K562 (cell line): Measurements from ENCODE around the gene PIP4K2A. TPM values are rescaled to one million over a fixed set of nuclear protein-coding genes. Genes with fewer than 3 reads are reported as not detected.

Experiments
- ATAC-seq: fragments of 200-7000 bp; cut with Tn5 transposase; 3 replicates; pipeline ENCODE4 v1.9.1; 2020; ENCODE audit warnings: moderate library complexity
- Bru-seq: library from RNA; stranded (reverse); fragments of 400-500 nt; gene quantifications from one replicate; lab custom pipeline; 2021; lab: Mats Ljungman, UMichigan
- BruChase-seq, 2 experiments: library from RNA; stranded (reverse); fragments of 400-500 nt; gene quantifications; one replicate each; lab custom pipeline; 2021; lab: Mats Ljungman, UMichigan
- BruUV-seq: library from RNA; stranded (reverse); fragments of 400-500 nt; replicated peaks from 2 replicates; lab custom pipeline; 2021; lab: Mats Ljungman, UMichigan
- CTCF ChIA-PET: fragments of 300-600 bp; formaldehyde crosslinking; extraction: SDS; loops from one replicate; lab custom pipeline; 2021; ENCODE audit warnings: low intra/inter-chr PET ratio; lab: Yijun Ruan, JAX
- POLR2A ChIA-PET: fragments of 300-600, 350-650 bp; sonication (Branson Sonifier 250); formaldehyde crosslinking; extraction: SDS; loops from one replicate; lab custom pipeline; 2021; ENCODE audit warnings: antibody characterized with exemption, inconsistent platforms; lab: Yijun Ruan, JAX
- DNase-seq, 4 experiments: peaks; one replicate each; pipeline versions ENCODE4 v3.0.0 to v3.0.0-alpha.2; 2011 to 2018; ENCODE audit warnings: low spot score in 3 of 4, mixed read lengths in 3 of 4; ENCODE audit errors: extremely low read depth in 1 of 4
- FAIRE-seq: peaks from 2 replicates; lab custom pipeline; 2011; peaks lifted over from hg19 to GRCh38; lab: Jason Lieb, UNC
- H2AFZ ChIP-seq: 2 replicates; pipeline ENCODE4 v1.6.0; 2011; ENCODE audit warnings: low read depth, low read length, control low read depth, inconsistent platforms
- H3K27ac ChIP-seq: fragments of 200-600 bp; 3 replicates; pipeline ENCODE4 v1.8.0; 2011; ENCODE audit warnings: low read depth, mild to moderate bottlenecking, control low read depth, inconsistent platforms, low read length, moderate library complexity, mixed read lengths; ENCODE audit errors: extremely low read depth
- H3K27me3 ChIP-seq, 2 experiments: fragments of 300-600 bp in 1 of 2; 2 replicates in 1 of 2; 3 replicates in 1 of 2; pipeline versions ENCODE4 v1.6.0 to v1.8.0; 2011; ENCODE audit warnings: inconsistent platforms in 2 of 2, low read length in 2 of 2, mild to moderate bottlenecking in 1 of 2, mixed read lengths in 1 of 2, moderate library complexity in 1 of 2; ENCODE audit not compliant: control insufficient read depth in 2 of 2, insufficient read depth in 2 of 2
- H3K36me3 ChIP-seq: fragments of 300-600 bp; 3 replicates; pipeline ENCODE4 v1.8.0; 2011; ENCODE audit warnings: mild to moderate bottlenecking, low read length, inconsistent platforms; ENCODE audit not compliant: control insufficient read depth, insufficient read depth
- H3K4me1 ChIP-seq, 2 experiments: fragments of 200-600 bp in 1 of 2; replicated peaks in 1 of 2; 2 replicates in 1 of 2; 3 replicates in 1 of 2; pipeline versions ENCODE4 v1.5.1 to v1.8.0; 2011; ENCODE audit warnings: inconsistent platforms in 2 of 2, low read length in 2 of 2, mild to moderate bottlenecking in 1 of 2, mixed read lengths in 1 of 2, moderate library complexity in 1 of 2; ENCODE audit not compliant: control insufficient read depth in 2 of 2, insufficient read depth in 2 of 2
- H3K4me2 ChIP-seq: 2 replicates; pipeline ENCODE4 v1.6.1; 2011; ENCODE audit warnings: low read length, control low read depth, inconsistent platforms, mixed read lengths; ENCODE audit not compliant: insufficient read depth
- H3K4me3 ChIP-seq: fragments of 200-600 bp; sonication (generic), shearing (Covaris generic); 2 replicates; pipeline ENCODE4 v1.5.1; 2016; ENCODE audit warnings: control low read depth, inconsistent platforms
- H3K79me2 ChIP-seq: fragments of 200-600 bp; 3 replicates; pipeline ENCODE4 v1.8.0; 2011; ENCODE audit warnings: low read length, inconsistent platforms; ENCODE audit not compliant: control insufficient read depth, insufficient read depth
- H3K9ac ChIP-seq, 2 experiments: 2 replicates each; pipeline versions ENCODE4 v1.6.0 to v1.6.1; 2011; ENCODE audit warnings: low read depth in 2 of 2, low read length in 2 of 2, control low read depth in 1 of 2, inconsistent platforms in 1 of 2, mild to moderate bottlenecking in 1 of 2, mixed read lengths in 1 of 2; ENCODE audit not compliant: insufficient read depth in 1 of 2
- H3K9me1 ChIP-seq: one replicate; pipeline ENCODE4 v1.6.0; 2011; ENCODE audit warnings: inconsistent platforms, mild to moderate bottlenecking, low read length, moderate library complexity; ENCODE audit not compliant: control insufficient read depth, insufficient read depth
- H3K9me3 ChIP-seq: replicated peaks from 2 replicates; pipeline ENCODE4 v1.5.1; 2011; ENCODE audit warnings: low read depth, low read length, inconsistent platforms; ENCODE audit not compliant: control insufficient read depth, insufficient read depth
- H4K20me1 ChIP-seq: replicated peaks from 2 replicates; pipeline ENCODE4 v1.6.1; 2011; ENCODE audit warnings: low read length, inconsistent platforms, mixed read lengths; ENCODE audit not compliant: control insufficient read depth, insufficient read depth
- CXXC5 ChIP-seq: fragments of 250-450 bp; sonication (Bioruptor Pico); IDR thresholded peaks from 2 replicates; pipeline ENCODE4 v1.8.0; 2022; ENCODE audit warnings: inconsistent platforms, mild to moderate bottlenecking, moderate library complexity
- MAFF ChIP-seq: IDR thresholded peaks from 2 replicates; pipeline ENCODE4 v1.6.1; 2012; ENCODE audit warnings: low read length, improper control_type of control experiment
- SMAD1 ChIP-seq: fragments of 150-350 bp; IDR thresholded peaks from 2 replicates; pipeline ENCODE4 v1.6.1; 2014; ENCODE audit warnings: low read length, low read depth; ENCODE audit not compliant: partially characterized antibody
- ZNF23 ChIP-seq: fragments of 250-450 bp; sonication (Bioruptor Pico); IDR thresholded peaks from 2 replicates; pipeline ENCODE4 v1.4.0; 2020; ENCODE audit warnings: mild to moderate bottlenecking
- WGBS: fragments of 100-300 bp; shearing (Covaris generic); methylation state at CpG from one replicate; pipeline ENCODE4 v1.1.6; 2016; ENCODE audit warnings: low coverage, mixed read lengths; ENCODE audit not compliant: insufficient coverage; ENCODE audit errors: missing lambda C conversion rate; 5-methylcytosine and 5-hydroxymethylcytosine counted together
- in situ Hi-C: fragments of 300-500 bp; cut with MboI; formaldehyde crosslinking; loops from 4 replicates; pipeline ENCODE4 v1.15.0; 2018; ENCODE audit warnings: inconsistent platforms, mixed read lengths
- intact Hi-C: fragments of 100-400 bp; cut with micrococcal nuclease; formaldehyde crosslinking; loops from 2 replicates; pipeline ENCODE4 v1.14.2; 2022
- long read RNA-seq, 3 experiments: library from polyadenylated mRNA in 2 of 3; library from RNA in 1 of 3; unstranded in 2 of 3; stranded (forward) in 1 of 3; transcript quantifications; one replicate each; pipeline ENCODE4 v2.0.0, GENCODE V29; 2019 to 2022
- polyA minus RNA-seq, 3 experiments: library from RNA; depleted of rRNA, polyadenylated mRNA; stranded (reverse); fragments of >200 nt; gene quantifications; 2 replicates each; pipeline ENCODE4 v1.2.3, GENCODE V29; 2011
- polyA plus RNA-seq, 8 experiments: library from polyadenylated mRNA; depleted of rRNA in 4 of 8; stranded (reverse) in 5 of 8; unstranded in 3 of 8; fragments of >200 nt; fragmentation: Nextera tagmentation in 2 of 8; fragmentation: Illumina TruSeq in 1 of 8; extraction: Ambion mirVana in 2 of 8; extraction: Trizol in 1 of 8; gene quantifications; 2 replicates each; pipeline versions ENCODE4 v1.2.1 to v1.2.3, GENCODE V29; 2011 to 2014; ENCODE audit warnings: inconsistent platforms in 1 of 8, missing spikeins in 1 of 8
- total RNA-seq, 7 experiments: library from RNA; depleted of rRNA in 6 of 7; stranded (reverse); fragments of >200 nt in 6 of 7; fragmentation: Illumina TruSeq in 2 of 7; extraction: Trizol in 2 of 7; gene quantifications; 2 replicates each; pipeline versions ENCODE4 v1.2.1 to v1.2.3, GENCODE V29; 2011 to 2021; ENCODE audit warnings: low replicate concordance in 1 of 7
- TF ChIP-seq, protein P1 (sequence below), 2 experiments: fragments of 450-650 bp; IDR thresholded peaks; 2 replicates each; pipeline ENCODE4 v1.6.1; 2016; ENCODE audit warnings: mild to moderate bottlenecking in 2 of 2, borderline replicate concordance in 1 of 2, low read depth in 1 of 2, moderate library complexity in 1 of 2

The PIP4K2A gene
- 31.6 and 61.2 TPM in 2 replicates for total RNA-seq (2011; cell fraction: chromatin; rRNA removed; ENCODE audit: low replicate concordance)
- 22.7 and 26.6 TPM in 2 replicates for total RNA-seq (2011; cell fraction: nucleolus; rRNA removed)
- total RNA-seq (2011; cell fraction: nucleoplasm; rRNA removed): 30.2 and 39.5 TPM in 2 replicates
- total RNA-seq (2014; rRNA removed) (61.5 and 75.1 TPM in 2 replicates), total RNA-seq (2014; rRNA removed; fragmentation: Illumina TruSeq; extraction: Trizol) (73.5 and 95.8 TPM in 2 replicates), total RNA-seq (2015; rRNA removed; fragmentation: Illumina TruSeq; extraction: Trizol) (110 and 117 TPM in 2 replicates), total RNA-seq (2021) (56.4 and 71.9 TPM in 2 replicates), polyA plus RNA-seq (2011; rRNA removed) (29.8 and 35.6 TPM in 2 replicates), polyA plus RNA-seq (2014; fragmentation: Illumina TruSeq; extraction: Trizol) (65.2 and 69.1 TPM in 2 replicates), polyA plus RNA-seq (2014; fragmentation: Nextera tagmentation; extraction: Ambion mirVana) (10 to 100 TPM; 64.8 to 87.2 TPM), polyA plus RNA-seq (2014; rRNA removed) (47.1 and 49.5 TPM in 2 replicates), polyA minus RNA-seq (2011; rRNA and poly(A)+ RNA removed) (62.2 and 65.1 TPM in 2 replicates), Bru-seq, nascent RNA (percentile 91 among the genes with signal in this experiment), BruChase-seq, experiment 1, labeled RNA remaining after a 2-hour chase (percentile 92 among the genes with signal in this experiment), BruChase-seq, experiment 2, labeled RNA remaining after a 6-hour chase (percentile 90 among the genes with signal in this experiment)
- 14.8 and 25.0 TPM in 2 replicates for polyA plus RNA-seq (2011; cell fraction: cytosol; rRNA removed)
- polyA plus RNA-seq (2011; cell fraction: nucleus; rRNA removed): 17.2 and 23.1 TPM in 2 replicates
- 39.4 and 42.5 TPM in 2 replicates for polyA plus RNA-seq (2012)
- polyA minus RNA-seq (2011; cell fraction: cytosol; rRNA and poly(A)+ RNA removed): 37.1 and 39.1 TPM in 2 replicates
- polyA minus RNA-seq (2011; cell fraction: nucleus; rRNA and poly(A)+ RNA removed): 21.7 and 45.1 TPM in 2 replicates
- long read RNA-seq, experiment 1, transcript PIP4K2A-202 (10 exons, 3,802 nt): major isoform, 66 of 240 reads
- long read RNA-seq, experiment 1, partial matches to known transcripts: 109 of 240 reads
- long read RNA-seq, experiment 1, other reads (novel, unspliced or antisense): 65 of 240 reads
- long read RNA-seq, experiment 2, transcript PIP4K2A-202 (10 exons, 3,802 nt): major isoform, 8 of 45 reads
- long read RNA-seq, experiment 2, partial matches to known transcripts: 3 of 45 reads
- long read RNA-seq, experiment 2, other reads (novel, unspliced or antisense): 34 of 45 reads
- long read RNA-seq, experiment 3, partial matches to known transcripts: 3 of 64 reads
- long read RNA-seq, experiment 3, other reads (novel, unspliced or antisense): 61 of 64 reads

DNA sequence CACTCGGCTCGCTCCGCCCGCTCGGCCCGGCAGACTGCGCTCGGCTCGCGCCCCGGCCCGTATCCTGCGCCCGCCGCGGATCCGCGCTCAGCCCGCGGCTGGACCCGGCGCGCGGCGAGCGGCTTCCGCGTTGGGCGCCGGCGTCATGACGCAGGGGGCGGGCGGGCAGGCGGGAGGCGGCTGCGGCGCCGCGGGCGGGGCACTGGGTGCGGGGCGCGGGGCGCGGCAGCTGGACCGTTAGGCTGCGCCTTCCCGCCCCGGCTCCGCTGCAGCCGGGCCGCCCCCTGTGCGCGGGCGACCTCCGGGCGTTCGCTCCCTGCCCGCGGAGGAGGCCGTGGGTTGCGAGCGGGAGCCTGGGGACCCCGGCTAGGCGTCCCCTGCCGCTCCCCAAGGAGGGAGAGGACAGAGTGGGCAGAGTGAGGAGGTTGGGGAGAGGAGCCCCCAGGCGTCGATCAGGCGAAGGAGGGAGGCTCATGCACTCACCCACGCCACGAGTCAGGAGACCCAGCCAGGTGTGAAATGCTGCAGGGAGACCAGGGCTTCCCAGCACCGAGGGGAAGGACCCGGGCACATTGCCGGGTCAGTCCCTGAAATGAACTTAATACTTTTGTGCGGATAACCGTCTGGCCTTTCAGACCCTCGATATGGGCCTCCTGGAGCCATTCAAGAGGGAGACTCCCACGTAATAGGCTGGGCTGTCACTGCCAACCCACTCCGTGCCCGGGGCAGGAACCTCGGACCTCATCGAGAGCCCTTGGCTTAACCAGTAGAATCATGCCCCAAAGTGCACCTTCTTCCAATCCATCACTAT lies at the start of gene PIP4K2A:
Gene PIP4K2A (minus strand): TSS at position 100 of the 811 bp plus-strand sequence. CDS start 252 bp downstream, outside the sequence.
- Histone ChIP-seq H3K4me2 (peak within 1 kb of the TSS; percentile 94), H4K20me1 (peaks cover 11% of the 10 kb centered on the region; the same call in 1 of the 2 replicates), H3K79me2 (peaks cover 45% of the 10 kb centered on the region), H3K27me3 (no peaks in the 10 kb centered on the region), H3K36me3 (no peaks in the 10 kb centered on the region), H3K9me1 (peaks cover 4% of the 10 kb centered on the region), H3K4me1 (peaks cover 19 to 23% of the 10 kb centered on the region in 2 experiments; a peak in 4 of 5 replicates), H2AFZ (peak within 1 kb of the TSS; percentile 95), H3K9me3 (no peaks in the 10 kb centered on the region), H3K27ac (peak within 1 kb of the TSS; percentile 93), H3K4me3 (peak within 1 kb of the TSS; percentile 85), H3K9ac (peak within 1 kb of the TSS; percentile 85 to 99)
- FAIRE-seq: no peak
- in situ Hi-C loops: no loop called here
- peak; percentile 72 for ATAC-seq
- peak; percentile 86 to 91 (median 88) for DNase-seq
- 16% methylated on average over 41 of the region's 83 CpGs for WGBS
- intact Hi-C loops: loop anchor here (1.0 to 10.0 kb wide), 4 partner anchors 82 to 354 kb away; no protein-coding TSS in a partner anchor
- TSS peak; percentile 60 for BruUV-seq
- POLR2A ChIA-PET: interaction anchor here (1.0 to 1.2 kb wide), 2 partner anchors 9 to 97 kb away, joined by 3 to 5 read pairs; no protein-coding TSS in a partner anchor
- CTCF ChIA-PET: no interaction called here
- TF ChIP-seq MAFF (no peak), ZNF23 (no peak), SMAD1 (peak; percentile 58), CXXC5 (CRISPR knock-in tag) (peak; percentile 92)
- TF ChIP-seq, protein P1, sequence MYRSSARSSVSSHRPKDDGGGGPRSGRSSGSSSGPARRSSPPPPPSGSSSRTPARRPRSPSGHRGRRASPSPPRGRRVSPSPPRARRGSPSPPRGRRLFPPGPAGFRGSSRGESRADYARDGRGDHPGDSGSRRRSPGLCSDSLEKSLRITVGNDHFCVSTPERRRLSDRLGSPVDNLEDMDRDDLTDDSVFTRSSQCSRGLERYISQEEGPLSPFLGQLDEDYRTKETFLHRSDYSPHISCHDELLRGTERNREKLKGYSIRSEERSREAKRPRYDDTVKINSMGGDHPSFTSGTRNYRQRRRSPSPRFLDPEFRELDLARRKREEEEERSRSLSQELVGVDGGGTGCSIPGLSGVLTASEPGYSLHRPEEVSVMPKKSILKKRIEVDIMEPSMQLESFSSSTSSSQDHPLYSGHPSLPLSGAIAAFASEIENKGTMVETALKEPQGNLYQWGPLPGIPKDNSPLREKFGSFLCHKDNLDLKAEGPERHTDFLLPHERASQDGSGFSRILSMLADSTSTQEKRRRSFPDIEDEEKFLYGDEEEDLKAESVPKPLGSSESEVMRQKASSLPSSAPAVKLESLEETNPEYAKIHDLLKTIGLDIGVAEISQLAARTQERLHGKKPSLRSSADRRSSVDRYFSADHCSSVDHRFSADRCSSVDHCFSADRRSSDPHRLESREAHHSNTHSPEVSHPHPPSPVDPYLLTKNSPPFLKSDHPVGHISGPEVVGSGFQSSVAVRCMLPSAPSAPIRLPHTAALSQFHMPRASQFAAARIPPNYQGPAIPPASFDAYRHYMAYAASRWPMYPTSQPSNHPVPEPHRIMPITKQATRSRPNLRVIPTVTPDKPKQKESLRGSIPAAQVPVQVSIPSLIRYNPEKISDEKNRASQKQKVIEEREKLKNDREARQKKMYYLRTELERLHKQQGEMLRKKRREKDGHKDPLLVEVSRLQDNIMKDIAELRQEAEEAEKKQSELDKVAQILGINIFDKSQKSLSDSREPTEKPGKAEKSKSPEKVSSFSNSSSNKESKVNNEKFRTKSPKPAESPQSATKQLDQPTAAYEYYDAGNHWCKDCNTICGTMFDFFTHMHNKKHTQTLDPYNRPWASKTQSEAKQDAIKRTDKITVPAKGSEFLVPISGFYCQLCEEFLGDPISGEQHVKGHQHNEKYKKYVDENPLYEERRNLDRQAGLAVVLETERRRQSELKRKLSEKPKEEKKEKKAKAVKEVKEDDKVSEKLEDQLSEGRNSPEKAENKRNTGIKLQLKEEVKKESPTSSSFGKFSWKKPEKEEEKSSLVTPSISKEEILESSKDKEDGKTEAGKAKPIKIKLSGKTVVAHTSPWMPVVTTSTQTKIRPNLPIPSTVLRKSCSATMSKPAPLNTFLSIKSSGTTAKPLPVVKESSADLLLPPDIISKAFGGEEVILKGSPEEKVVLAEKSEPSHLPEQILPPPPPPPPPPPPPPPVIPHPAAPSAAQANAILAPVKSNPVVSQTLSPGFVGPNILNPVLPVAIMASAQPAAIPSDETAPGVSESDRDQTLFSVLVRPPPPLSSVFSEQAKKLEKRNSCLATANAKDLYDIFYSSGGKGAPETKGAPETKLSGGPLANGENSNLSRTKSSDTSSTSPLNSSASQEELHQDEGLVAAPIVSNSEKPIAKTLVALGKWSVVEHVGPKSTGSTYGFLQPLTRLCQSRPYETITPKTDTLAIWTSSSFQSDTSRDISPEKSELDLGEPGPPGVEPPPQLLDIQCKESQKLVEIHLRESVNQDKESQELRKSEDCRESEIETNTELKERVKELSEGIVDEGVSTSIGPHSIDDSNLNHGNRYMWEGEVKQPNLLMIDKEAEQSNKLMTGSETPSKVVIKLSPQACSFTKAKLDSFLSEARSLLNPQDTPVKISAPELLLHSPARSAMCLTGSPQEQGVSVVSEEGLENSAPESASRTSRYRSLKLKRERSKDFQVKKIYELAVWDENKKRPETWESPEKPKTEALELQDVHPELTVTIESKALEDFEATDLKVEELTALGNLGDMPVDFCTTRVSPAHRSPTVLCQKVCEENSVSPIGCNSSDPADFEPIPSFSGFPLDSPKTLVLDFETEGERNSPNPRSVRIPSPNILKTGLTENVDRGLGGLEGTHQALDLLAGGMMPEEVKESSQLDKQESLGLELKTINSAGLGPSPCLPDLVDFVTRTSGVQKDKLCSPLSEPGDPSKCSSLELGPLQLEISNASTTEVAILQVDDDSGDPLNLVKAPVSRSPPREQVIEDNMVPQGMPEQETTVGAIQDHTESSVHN (IDR thresholded peaks at IDR 0.05; ENCODE audit: borderline replicate concordance in 1 of 2, low read depth in 1 of 2): no peak
